ENCODE measurements around the gene GAA. TPM values are rescaled to one million over a fixed set of nuclear protein-coding genes. Genes with fewer than 3 reads are reported as not detected.

Gene GAA
- total and polyA plus RNA-seq, 4 donors: 21.3 to 58.7 (median 37.0) TPM

DNA sequence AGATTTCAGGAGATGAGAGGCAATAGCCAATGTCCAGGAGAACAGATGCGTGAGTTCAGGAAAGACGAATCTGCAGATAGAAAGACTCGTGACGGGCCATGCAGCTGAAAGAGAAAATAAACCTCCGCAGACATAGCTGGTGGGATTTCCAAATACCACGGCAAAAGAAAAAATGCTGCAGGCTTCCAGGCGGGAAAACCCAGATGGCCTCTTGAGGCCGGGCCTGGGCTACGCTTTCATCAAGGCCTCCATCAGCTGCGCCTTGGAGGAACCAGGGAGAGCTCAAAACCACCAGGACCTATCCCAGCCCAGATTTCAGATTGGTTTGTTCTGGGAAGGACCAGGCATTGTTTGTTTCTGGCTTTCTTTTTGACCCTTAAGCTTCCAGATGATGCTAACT is 48.3 kb upstream of the GAA start:
- WGBS: 94% methylated on average over 10 of the region's 10 CpGs
- TF ChIP-seq, protein P1, sequence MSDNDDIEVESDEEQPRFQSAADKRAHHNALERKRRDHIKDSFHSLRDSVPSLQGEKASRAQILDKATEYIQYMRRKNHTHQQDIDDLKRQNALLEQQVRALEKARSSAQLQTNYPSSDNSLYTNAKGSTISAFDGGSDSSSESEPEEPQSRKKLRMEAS (IDR thresholded peaks at IDR 0.05): no peak
- TF ChIP-seq, protein P2, sequence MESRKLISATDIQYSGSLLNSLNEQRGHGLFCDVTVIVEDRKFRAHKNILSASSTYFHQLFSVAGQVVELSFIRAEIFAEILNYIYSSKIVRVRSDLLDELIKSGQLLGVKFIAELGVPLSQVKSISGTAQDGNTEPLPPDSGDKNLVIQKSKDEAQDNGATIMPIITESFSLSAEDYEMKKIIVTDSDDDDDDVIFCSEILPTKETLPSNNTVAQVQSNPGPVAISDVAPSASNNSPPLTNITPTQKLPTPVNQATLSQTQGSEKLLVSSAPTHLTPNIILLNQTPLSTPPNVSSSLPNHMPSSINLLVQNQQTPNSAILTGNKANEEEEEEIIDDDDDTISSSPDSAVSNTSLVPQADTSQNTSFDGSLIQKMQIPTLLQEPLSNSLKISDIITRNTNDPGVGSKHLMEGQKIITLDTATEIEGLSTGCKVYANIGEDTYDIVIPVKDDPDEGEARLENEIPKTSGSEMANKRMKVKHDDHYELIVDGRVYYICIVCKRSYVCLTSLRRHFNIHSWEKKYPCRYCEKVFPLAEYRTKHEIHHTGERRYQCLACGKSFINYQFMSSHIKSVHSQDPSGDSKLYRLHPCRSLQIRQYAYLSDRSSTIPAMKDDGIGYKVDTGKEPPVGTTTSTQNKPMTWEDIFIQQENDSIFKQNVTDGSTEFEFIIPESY (IDR thresholded peaks at IDR 0.05): no peak
- TF ChIP-seq EGR1 (IDR thresholded peaks at IDR 0.05; ENCODE audit: low read depth in 2 of 2): no peak
- H3K27ac ChIP-seq (ENCODE audit: low read depth in 1 of 2, low read length in 2 of 2): no peak overlapping the region

DNA sequence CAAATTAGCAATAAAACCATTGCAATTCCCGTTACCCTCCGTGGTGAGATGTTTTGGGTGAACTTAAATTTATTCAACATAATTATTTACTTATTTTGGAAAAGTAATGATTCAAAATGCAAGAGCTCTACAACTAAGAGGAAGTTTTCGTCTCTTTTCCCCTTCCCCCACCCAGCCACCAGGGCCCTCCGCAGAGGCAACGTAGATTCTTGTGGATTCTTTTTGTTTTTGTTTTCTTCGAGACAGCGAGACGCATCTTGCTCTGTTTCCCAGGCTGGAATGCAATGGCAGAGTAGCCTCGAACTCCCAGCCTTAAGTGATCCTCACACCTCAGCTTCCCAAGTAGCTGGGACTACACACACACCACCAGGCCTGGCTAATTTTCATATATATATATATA is 45.8 kb upstream of the GAA start:
- TF ChIP-seq HNF4A (conservative IDR thresholded peaks at IDR 0.05) (no peak), YY1 (IDR thresholded peaks at IDR 0.05) (no peak), HNF4G (IDR thresholded peaks at IDR 0.05) (no peak), RAD21 (IDR thresholded peaks at IDR 0.05) (no peak), JUND (IDR thresholded peaks at IDR 0.05) (no peak), FOXA2 (IDR thresholded peaks at IDR 0.05) (no peak), TAF1 (conservative IDR thresholded peaks at IDR 0.05) (no peak), GABPA (IDR thresholded peaks at IDR 0.05 in 1 of 2, conservative IDR thresholded peaks at IDR 0.05 in 1 of 2) (no peak), RXRA (IDR thresholded peaks at IDR 0.05) (no peak)
- TF ChIP-seq, protein P3, sequence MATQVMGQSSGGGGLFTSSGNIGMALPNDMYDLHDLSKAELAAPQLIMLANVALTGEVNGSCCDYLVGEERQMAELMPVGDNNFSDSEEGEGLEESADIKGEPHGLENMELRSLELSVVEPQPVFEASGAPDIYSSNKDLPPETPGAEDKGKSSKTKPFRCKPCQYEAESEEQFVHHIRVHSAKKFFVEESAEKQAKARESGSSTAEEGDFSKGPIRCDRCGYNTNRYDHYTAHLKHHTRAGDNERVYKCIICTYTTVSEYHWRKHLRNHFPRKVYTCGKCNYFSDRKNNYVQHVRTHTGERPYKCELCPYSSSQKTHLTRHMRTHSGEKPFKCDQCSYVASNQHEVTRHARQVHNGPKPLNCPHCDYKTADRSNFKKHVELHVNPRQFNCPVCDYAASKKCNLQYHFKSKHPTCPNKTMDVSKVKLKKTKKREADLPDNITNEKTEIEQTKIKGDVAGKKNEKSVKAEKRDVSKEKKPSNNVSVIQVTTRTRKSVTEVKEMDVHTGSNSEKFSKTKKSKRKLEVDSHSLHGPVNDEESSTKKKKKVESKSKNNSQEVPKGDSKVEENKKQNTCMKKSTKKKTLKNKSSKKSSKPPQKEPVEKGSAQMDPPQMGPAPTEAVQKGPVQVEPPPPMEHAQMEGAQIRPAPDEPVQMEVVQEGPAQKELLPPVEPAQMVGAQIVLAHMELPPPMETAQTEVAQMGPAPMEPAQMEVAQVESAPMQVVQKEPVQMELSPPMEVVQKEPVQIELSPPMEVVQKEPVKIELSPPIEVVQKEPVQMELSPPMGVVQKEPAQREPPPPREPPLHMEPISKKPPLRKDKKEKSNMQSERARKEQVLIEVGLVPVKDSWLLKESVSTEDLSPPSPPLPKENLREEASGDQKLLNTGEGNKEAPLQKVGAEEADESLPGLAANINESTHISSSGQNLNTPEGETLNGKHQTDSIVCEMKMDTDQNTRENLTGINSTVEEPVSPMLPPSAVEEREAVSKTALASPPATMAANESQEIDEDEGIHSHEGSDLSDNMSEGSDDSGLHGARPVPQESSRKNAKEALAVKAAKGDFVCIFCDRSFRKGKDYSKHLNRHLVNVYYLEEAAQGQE (IDR thresholded peaks at IDR 0.05): no peak
- Histone ChIP-seq H3K9me3 (ENCODE audit: control insufficient read depth in 4 of 4, low read length in 3 of 4) (no peaks in the 10 kb centered on the region), H3K27ac (ENCODE audit: low read depth in 1 of 2, low read length in 2 of 2) (no peak overlapping the region), H3K27me3 (ENCODE audit: control insufficient read depth in 4 of 4, insufficient read depth in 4 of 4, low read length in 3 of 4) (no peaks in the 10 kb centered on the region), H3K36me3 (ENCODE audit: control insufficient read depth in 4 of 4, insufficient read depth in 3 of 4, low read depth in 1 of 4, low read length in 3 of 4) (peaks cover 0 to 3% (median 0%) of the 10 kb centered on the region in 4 donors), H3K9ac (ENCODE audit: low read depth in 1 of 2, low read length in 2 of 2) (no peak overlapping the region), H3K4me3 (ENCODE audit: low read depth in 1 of 3, low read length in 3 of 3) (no peak overlapping the region), H3K4me1 (ENCODE audit: control insufficient read depth in 4 of 4, insufficient read depth in 4 of 4, low read length in 3 of 4) (no peaks in the 10 kb centered on the region)
- no peak for DNase-seq (ENCODE audit: low spot score)
- 82% methylated on average over 9 of the region's 9 CpGs for WGBS

More for the DNA sequence above, 48.3 kb upstream of the GAA start:
- H3K4me3 ChIP-seq (ENCODE audit: low read depth in 1 of 3, low read length in 3 of 3): no peak overlapping the region
- H3K9ac ChIP-seq (ENCODE audit: low read depth in 1 of 2, low read length in 2 of 2): no peak overlapping the region
- no peak for DNase-seq (ENCODE audit: low spot score)
- no peaks in the 10 kb centered on the region for H3K9me3 ChIP-seq (ENCODE audit: control insufficient read depth in 4 of 4, low read length in 3 of 4)
- H3K36me3 ChIP-seq (ENCODE audit: control insufficient read depth in 4 of 4, insufficient read depth in 3 of 4, low read depth in 1 of 4, low read length in 3 of 4): peaks cover 0 to 2% (median 0%) of the 10 kb centered on the region in 4 donors
- no peaks in the 10 kb centered on the region for H3K27me3 ChIP-seq (ENCODE audit: control insufficient read depth in 4 of 4, insufficient read depth in 4 of 4, low read length in 3 of 4)
- no peaks in the 10 kb centered on the region for H3K4me1 ChIP-seq (ENCODE audit: control insufficient read depth in 4 of 4, insufficient read depth in 4 of 4, low read length in 3 of 4)
